GM11168 (cell line): Measurements from ENCODE around the gene SAG.
"Not testable (repeated sequence)": the region's sequence is repeated elsewhere in the genome, so short reads cannot be mapped to it uniquely, and the experiment has no call there.

Experiments
- in situ Hi-C: fragments of 300-500 bp; cut with MboI; formaldehyde crosslinking; loops from one replicate; pipeline ENCODE4 v1.12.0; 2022; ENCODE audit warnings: low sequenced_read_pairs; ENCODE audit not compliant: unreplicated experiment

Gene SAG

DNA sequence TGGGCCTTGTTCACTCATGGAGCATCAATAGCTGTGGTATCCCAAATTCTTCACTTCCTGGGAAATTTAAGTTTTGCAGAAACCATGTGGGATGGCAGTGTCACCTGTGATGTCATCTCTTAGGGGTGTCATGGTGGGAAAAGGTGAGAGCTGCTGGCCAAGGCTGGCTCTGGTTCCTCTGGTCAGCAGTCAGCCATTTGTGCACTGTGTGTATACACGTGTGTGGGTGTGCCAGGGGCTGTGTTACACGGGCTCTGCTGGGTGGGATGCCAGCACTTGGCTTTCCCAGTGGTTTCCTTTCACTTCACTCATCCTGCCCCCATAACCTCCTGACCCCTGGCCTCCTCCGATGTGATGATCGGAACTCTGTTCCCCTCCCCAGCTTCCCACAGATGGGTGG lies 21.3 kb downstream of the SAG start:
- in situ Hi-C loops: no loop called here

DNA sequence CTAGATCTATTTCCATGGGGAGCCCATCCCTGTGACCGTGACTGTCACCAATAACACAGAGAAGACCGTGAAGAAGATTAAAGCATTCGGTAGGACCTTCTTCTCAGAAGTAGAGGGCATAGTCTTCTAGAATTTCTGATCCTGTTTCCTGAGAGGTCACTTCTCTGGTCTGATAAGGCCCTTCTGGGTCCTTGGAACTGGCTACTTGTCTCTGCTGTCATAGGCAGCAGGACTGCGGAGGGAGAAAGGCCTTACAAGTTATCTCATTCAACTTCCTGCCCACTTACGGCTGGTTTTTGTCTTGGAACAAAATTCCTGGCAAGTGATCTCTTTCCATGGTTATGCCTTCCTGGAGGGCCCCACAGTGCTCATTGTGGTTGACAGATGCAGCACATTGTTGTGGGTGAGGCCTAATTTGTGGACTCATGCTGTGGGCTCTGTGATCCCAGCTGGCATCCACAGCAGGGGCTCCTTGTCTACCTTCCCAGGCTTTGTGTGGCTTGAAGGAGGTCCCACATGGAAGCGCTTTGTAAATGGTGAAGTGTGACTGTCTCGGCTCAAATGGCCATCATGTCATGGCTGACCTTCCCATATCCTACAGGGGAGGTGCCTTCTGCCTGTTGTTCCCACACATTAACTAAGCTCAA lies 22.0 kb downstream of the SAG start:
- in situ Hi-C loops: no loop called here

GRCh38 chr2:233331536-233331935 lies 23.9 kb downstream of the SAG start:
- in situ Hi-C loops: no loop called here

- in situ Hi-C loops: no loop called here
Observed at GRCh38 chr2:233332125-233332524, 24.5 kb downstream of the SAG start.

- in situ Hi-C loops: no loop called here
Observed at GRCh38 chr2:233334915-233335314, 27.3 kb downstream of the SAG start.

DNA sequence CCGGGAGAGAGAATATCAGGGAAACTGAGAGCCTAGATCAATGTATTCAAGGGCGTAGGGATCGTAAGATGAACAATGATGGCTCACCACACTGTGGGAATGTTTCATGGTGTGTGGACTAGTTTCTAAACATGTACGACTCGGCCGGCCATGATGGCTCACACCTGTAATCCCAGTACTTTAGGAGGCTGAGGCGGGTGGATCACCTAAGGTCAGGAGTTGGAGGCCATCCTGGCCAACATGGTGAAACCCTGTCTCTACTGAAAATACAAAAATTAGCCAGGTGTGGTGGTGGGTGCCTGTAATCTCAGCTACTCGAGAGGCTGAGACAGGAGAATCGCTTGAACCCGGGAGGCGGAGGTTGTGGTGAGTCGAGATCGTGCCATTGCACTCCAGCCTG lies 28.5 kb downstream of the SAG start:
- in situ Hi-C loops: not testable (repeated sequence)

DNA sequence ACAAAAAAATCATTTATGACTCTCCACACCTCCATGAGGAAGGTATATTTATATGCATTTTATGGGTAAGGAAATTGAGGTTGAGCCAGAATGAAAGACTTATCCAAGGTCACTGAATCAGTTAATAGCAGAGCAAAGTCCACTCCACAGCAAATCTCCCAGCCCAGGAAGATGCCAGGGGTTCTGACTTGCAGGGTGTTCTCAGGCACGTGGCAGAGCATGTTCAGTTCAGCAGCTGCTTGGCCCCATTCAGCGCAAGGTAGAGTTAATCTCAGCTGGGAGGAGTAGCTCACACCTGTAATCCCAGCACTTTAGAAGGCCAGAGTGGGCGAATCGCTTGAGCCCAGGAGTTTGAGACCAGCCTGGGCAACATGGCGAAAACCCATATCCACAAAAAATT lies 28.9 kb downstream of the SAG start:
- in situ Hi-C loops: no loop called here

DNA sequence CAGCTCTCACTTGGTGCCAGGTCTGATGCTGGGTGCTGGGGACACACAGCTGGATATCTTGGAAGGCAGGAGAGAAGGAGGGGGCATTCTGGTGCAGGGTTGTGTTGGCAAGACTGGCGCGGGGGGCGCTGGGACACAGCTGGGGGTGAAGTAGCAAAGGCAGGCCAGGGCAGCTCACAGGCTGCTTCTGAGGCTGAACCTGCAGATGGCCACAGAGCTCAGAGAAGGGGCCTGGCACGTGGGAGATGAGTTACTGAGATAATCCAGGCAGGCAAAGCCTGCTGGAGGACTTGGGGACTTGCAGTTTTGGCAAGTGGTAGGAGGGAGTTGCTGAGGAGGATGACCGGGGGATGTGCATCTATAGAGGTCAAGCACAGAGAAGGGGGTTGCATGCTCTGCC lies 30.4 kb downstream of the SAG start:
- in situ Hi-C loops: no loop called here

- in situ Hi-C loops: no loop called here
Observed at GRCh38 chr2:233338812-233339368, 31.3 kb downstream of the SAG start.

- in situ Hi-C loops: no loop called here
Observed at GRCh38 chr2:233339427-233339826, 31.8 kb downstream of the SAG start.

GRCh38 chr2:233341296-233341695 lies 33.7 kb downstream of the SAG start:
- in situ Hi-C loops: no loop called here

DNA sequence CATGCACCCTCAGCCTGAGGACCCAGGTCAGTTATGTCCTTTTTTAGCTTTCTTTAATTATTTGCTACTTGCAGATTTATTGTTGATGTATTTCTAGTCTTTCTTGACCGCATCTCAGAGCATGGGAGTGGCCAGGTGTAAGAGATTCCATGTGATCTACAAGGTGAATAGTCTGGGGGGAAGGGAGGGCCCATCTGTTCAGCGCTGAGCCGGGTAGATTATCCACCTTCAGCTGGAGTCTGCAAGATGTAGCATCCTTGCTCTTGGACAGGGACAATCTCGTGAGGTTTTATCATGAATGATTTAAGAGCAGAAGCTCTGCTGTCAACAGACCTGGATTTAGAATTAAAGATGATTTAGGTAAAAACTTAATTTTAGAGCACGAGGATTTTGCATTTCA lies 34.7 kb downstream of the SAG start:
- in situ Hi-C loops: no loop called here

GRCh38 chr2:233343171-233343705 lies 35.6 kb downstream of the SAG start:
- in situ Hi-C loops: no loop called here

DNA sequence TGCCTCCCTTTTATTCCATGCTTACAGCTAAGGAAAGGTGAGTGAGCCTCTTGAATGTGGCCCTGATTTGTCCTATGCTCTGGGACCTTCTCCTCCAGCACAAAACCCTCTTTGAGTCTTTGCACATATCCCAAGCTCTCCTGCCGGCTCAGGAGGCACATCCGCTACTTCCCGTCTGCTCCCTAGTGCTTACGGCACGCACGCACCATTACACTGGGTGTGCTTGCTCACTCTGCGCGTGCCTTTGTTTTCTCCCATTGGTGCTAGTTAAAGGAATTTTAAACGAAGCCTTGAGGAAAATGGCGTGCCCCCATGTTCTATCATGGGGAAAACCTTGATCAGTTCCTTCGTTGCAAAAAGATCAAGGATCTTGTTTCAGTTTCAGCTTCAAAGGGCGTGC lies 38.8 kb downstream of the SAG start:
- in situ Hi-C loops: no loop called here

- in situ Hi-C loops: no loop called here
Observed at GRCh38 chr2:233346930-233347329, 39.3 kb downstream of the SAG start.

DNA sequence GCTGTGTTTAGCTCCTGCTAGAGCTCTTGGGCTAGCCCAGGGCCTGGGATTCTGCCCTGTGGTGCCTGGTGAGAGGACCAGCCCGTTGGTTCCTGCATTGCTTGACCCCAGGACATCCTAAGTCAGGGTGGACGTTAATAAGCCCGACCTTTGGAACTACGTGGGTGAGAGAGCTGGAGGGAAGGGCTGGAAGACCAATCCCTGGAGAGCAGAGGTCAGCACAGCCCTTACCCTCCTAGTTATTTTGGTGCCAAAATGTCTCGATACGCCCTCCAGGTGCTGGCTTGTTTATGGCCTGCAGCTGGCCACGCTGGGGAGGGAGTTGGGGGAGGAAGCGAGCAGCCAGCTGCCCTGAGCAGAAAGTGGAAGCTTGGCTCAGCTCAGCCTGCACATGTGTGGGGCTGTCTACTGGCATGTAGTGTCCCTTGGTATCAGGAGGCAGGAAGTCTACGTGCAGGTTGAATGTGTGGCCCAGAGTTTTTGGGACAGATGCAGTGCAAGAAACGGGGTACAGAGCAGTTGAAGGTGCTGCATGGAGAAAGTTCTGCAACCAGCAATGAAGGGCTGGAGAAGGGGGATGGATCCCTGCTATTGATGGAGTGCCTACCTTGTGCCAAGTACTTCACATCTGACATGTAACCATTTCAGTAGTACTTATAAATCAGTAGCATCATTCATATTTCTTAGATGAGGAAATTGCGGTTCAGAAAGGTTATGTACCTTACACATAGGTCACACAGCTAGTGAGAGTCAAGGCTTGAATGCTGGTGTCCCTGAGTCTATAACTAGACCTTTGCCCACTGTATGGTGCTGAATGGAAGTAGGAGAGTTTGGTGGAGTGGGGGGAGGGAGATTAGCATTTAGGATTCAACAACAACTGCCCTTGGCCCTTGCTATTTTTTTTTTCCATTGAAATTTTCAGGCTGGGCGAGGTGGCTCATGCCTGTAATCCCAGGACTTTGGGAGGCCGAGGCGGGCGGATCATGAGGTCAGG lies 41.7 kb downstream of the SAG start:
- in situ Hi-C loops: no loop called here

DNA sequence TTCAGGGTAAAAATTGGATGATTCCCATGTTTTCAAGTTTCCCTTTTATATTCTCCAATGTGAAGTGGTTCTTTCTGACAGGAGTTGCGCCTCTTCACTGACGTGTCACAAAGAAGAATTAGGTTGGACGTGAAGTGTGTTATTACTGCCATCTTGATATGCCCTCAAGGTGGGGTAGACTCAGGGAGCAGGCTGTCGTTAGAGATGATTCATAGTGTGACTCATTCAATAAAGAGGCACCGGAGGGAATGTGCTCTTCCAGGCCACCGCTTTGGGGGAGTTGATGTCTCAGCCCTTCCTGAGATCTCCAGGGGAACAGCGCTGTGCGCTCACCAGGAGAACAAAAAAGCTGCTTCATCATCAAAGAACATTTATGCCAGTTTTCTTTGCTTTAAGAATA lies 43.1 kb downstream of the SAG start:
- in situ Hi-C loops: no loop called here

DNA sequence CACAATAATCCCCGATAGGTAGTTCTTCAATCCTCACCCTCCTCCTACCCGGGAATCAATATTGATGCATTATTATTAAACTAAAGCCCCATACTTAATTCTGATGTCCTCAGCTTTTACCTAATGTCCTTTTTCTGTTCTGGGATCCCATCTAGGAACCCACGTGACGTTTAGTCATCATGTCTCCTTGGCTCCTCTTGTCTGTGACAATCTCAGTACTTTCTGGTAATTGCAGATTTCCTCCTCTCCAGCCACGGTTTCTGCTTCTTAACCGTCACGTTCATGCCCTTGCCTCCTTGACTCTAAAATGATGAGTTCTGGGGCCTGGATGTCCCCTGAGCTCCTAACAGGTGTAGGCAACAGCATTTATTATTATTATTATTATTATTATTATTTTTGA lies 43.8 kb downstream of the SAG start:
- in situ Hi-C loops: no loop called here

DNA sequence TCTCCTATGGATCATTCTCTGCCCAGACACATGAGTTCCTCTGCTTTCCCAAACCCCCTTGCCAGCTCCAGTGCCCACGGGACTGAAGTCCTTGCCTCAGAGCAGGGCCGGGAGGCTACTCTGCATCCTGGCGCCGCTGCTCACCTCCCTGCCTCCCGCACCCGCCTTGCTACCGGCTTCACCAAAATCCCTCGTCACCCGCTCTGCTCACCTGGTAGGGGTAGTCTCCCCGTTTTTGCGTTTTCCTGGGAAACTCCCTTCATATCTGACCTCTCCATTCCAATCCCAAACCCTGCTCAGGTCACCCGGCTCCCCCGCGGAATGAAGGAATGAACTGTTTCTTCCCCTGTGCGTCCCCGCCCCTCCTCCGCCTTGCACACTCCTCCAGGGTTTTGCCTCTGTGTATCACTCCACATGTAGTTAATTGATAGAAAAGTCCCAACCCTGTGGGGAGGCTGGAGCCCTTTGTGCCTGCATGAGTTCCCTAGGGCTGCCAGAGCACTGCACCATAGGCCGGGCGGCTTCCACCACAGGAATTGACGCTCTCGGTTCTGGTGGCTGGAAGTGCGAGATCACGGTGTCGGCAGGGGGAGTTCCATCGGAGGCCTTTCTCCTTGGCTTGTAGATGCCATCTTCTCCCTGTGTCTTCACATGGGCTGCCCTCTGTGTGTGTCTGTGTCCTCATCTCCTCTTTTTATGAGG lies 44.7 kb downstream of the SAG start:
- in situ Hi-C loops: no loop called here

DNA sequence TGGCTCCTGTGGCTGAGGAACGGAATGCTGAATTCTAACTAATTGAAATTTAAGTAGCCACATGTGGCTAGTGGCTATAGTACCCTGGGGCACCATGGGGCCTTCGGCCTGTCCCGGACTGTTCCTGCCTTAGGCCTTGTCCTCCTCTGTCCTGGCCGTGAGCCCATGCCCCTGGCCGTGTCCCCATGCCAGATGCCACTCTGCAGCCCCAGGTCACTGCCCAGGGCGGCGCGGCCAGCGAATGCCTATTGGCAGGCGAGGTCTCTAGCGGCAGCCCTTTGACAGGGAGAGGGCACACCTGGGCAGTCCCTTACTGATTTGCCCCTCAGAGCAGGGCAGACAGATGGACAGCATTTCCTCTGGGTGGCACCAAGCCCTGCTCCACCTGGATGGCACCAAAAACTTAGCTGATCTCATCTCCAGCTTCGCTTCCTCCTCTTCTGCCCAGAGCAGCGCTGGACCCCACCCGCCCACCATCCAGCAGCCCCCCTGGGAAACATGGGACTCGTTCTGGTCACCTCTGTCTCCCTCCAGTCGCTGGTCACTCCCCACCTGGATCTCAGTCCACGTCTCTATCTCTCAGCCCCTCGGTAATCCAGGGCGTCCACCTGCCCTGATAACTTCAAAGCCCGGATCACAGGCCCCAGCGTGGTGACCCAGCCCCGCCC lies 45.6 kb downstream of the SAG start:
- in situ Hi-C loops: no loop called here
